Measurements from ENCODE around the gene IFRD2. TPM values are rescaled to one million over a fixed set of nuclear protein-coding genes. Genes with fewer than 3 reads are reported as not detected.

IFRD2 gene
- total and polyA plus RNA-seq, 2 experiments from 2014 or later, result 80.8 to 91.5 TPM

DNA sequence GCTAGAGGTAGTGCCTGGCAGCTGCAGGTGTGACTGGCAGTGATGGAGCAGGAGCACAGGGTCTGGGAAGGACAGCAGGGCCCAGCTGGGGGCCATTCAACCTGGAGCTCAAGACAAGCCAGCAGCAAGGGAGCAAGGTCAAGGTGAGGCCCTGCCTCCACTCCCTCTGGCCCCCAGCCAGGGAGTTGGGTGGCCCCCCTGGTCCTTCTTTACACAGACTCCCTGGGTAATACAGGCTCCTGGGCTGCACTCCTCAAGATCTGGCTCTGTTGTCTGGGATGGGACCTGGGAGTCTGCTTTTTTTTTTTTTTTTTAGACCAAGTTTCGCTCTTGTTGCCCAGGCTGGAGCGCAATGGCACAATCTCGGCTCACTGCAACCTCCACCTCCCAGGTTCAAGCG is 41.7 kb downstream of the IFRD2 start:
- H3K4me1 Mint-ChIP-seq, result peaks cover 32% of the 10 kb centered on the region
- ATAC-seq, result no peak
- H3K9me3 Mint-ChIP-seq, result no peaks in the 10 kb centered on the region; the same call in 2 of the 3 replicates
- Histone ChIP-seq H3K9me2 (ENCODE audit: insufficient read depth) (no peaks in the 10 kb centered on the region), H3K36me3 (ENCODE audit: insufficient read depth) (no peaks in the 10 kb centered on the region), H3K4me3 (no peak overlapping the region), H3K27ac (ENCODE audit: low read depth) (no peak overlapping the region), H4K20me1 (replicated peaks; ENCODE audit: insufficient read depth) (peaks cover 42% of the 10 kb centered on the region), H3K4me2 (no peak overlapping the region), H3K27me3 (ENCODE audit: insufficient read depth) (no peaks in the 10 kb centered on the region), H2AFZ (no peak overlapping the region), H3F3A (replicated peaks; ENCODE audit: low read depth) (peaks cover 8% of the 10 kb centered on the region), H3K79me2 (replicated peaks; ENCODE audit: insufficient read depth) (peaks cover 47% of the 10 kb centered on the region), H3K4me1 (ENCODE audit: insufficient read depth) (peaks cover 15% of the 10 kb centered on the region)
- DNase-seq (ENCODE audit: low spot score), result no peak
- H3K27me3 Mint-ChIP-seq (ENCODE audit: insufficient read depth, low read depth, poor library complexity), result peaks cover 3% of the 10 kb centered on the region
- TF ChIP-seq REST (IDR thresholded peaks at IDR 0.05; ENCODE audit: unreplicated experiment), result no peak
- no peak for TF ChIP-seq CREB1 (CRISPR knock-in tag; IDR thresholded peaks at IDR 0.05; ENCODE audit: low read depth)
- TF ChIP-seq ZNF114 (CRISPR knock-in tag; IDR thresholded peaks at IDR 0.05), result no peak
- TF ChIP-seq STAT1 (IDR thresholded peaks at IDR 0.05; ENCODE audit: unreplicated experiment), result no peak
- no peak for TF ChIP-seq ZNF462 (CRISPR knock-in tag; IDR thresholded peaks at IDR 0.05)
- TF ChIP-seq NANOG (IDR thresholded peaks at IDR 0.05; ENCODE audit: borderline replicate concordance), result no peak
- TF ChIP-seq ZNF331 (CRISPR knock-in tag; IDR thresholded peaks at IDR 0.05; ENCODE audit: low read depth), result no peak
- TF ChIP-seq, protein P1, sequence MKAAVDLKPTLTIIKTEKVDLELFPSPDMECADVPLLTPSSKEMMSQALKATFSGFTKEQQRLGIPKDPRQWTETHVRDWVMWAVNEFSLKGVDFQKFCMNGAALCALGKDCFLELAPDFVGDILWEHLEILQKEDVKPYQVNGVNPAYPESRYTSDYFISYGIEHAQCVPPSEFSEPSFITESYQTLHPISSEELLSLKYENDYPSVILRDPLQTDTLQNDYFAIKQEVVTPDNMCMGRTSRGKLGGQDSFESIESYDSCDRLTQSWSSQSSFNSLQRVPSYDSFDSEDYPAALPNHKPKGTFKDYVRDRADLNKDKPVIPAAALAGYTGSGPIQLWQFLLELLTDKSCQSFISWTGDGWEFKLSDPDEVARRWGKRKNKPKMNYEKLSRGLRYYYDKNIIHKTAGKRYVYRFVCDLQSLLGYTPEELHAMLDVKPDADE (IDR thresholded peaks at IDR 0.05), result no peak
- no peak for TF ChIP-seq EZH2 (IDR thresholded peaks at IDR 0.05; ENCODE audit: low read depth, unreplicated experiment)
- TF ChIP-seq JUNB (IDR thresholded peaks at IDR 0.05; ENCODE audit: unreplicated experiment), result no peak
- TF ChIP-seq POLR2AphosphoS5 (IDR thresholded peaks at IDR 0.05; ENCODE audit: low read depth), result no peak
- no peak for TF ChIP-seq CTCF (conservative IDR thresholded peaks at IDR 0.05; ENCODE audit: low read depth in 2 of 2)
- TF ChIP-seq EZH2phosphoT487 (IDR thresholded peaks at IDR 0.05; ENCODE audit: unreplicated experiment), result no peak
- H3K4me3 Mint-ChIP-seq, result no peak overlapping the region
- no peak overlapping the region for H3K27ac Mint-ChIP-seq
- H3K36me3 Mint-ChIP-seq (ENCODE audit: low read depth), result peaks cover 22% of the 10 kb centered on the region

Data from GM23338 (cell line).